GM21786 (cell line): ENCODE data around the gene B3GNT9.

Experiments used
- ATAC-seq: cut with Tn5 transposase; IDR thresholded peaks from one replicate; pipeline ENCODE4 v1.9.1; 2021; ENCODE audit not compliant: unreplicated experiment

B3GNT9 gene

GRCh38 chr16:67169011-67169451 is 18.2 kb upstream of the B3GNT9 start:
- no peak for ATAC-seq

GRCh38 chr16:67167588-67167987 is 16.8 kb upstream of the B3GNT9 start:
- no peak for ATAC-seq

DNA sequence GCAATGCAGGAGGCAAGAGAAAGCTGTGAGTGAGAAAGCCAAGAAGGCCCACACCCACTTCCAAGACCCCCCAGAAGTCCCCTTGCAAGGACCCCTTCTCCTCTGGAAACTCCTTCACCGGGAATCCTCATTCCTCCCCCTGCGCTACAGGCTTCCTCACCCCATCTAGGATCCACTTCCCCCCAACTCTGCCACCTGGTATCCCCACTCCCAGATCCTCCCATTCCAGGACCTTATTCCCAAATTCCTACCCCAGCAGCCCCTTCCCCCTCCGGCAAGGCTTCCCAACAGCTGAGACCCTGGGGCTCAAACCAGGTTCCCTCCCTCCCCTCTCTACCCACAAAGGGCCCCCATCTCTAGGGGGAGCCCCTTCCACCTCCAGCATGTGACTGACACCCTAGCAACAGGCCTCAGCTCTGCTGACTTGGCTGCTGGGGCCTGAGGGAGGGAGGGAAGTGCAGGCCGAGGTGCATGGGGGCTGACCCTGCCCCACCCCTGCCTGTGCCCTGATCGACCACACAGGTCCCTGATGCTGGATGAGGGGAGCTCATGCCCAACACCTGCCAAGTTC is 15.9 kb upstream of the B3GNT9 start:
- no peak for ATAC-seq

- ATAC-seq: no peak
These were observed 15.3 kb upstream of the B3GNT9 start for GRCh38 chr16:67166110-67166547.

- ATAC-seq: no peak
These were observed 14.6 kb upstream of the B3GNT9 start for GRCh38 chr16:67165121-67166078.

DNA sequence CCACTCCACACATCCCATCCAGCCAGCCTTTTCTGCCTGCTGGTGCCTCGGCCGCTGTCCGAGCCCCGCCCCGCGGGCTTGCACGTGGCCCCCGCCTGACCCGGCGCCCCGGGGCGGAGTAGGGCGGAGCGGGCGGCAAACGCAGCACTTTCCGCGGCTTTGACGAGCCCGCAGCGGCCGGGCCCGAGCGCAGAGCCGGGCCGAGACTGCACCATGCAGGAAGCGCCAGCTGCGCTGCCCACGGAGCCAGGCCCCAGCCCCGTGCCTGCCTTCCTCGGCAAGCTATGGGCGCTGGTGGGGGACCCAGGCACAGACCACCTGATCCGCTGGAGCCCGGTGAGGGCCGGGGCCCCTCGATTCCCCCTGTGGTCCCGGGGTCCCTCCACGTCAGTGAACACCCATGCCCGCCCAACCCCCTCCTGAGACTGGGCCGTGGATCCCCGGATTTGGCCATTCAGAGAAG is 13.8 kb upstream of the B3GNT9 start, which contains the start of gene HSF4:
Gene HSF4 (plus strand): TSS at position 147 of the 463 bp plus-strand sequence. CDS start 67 bp downstream, at position 214.
- ATAC-seq: no peak

- no peak for ATAC-seq
These were observed 13.3 kb upstream of the B3GNT9 start for GRCh38 chr16:67163999-67164558.

DNA sequence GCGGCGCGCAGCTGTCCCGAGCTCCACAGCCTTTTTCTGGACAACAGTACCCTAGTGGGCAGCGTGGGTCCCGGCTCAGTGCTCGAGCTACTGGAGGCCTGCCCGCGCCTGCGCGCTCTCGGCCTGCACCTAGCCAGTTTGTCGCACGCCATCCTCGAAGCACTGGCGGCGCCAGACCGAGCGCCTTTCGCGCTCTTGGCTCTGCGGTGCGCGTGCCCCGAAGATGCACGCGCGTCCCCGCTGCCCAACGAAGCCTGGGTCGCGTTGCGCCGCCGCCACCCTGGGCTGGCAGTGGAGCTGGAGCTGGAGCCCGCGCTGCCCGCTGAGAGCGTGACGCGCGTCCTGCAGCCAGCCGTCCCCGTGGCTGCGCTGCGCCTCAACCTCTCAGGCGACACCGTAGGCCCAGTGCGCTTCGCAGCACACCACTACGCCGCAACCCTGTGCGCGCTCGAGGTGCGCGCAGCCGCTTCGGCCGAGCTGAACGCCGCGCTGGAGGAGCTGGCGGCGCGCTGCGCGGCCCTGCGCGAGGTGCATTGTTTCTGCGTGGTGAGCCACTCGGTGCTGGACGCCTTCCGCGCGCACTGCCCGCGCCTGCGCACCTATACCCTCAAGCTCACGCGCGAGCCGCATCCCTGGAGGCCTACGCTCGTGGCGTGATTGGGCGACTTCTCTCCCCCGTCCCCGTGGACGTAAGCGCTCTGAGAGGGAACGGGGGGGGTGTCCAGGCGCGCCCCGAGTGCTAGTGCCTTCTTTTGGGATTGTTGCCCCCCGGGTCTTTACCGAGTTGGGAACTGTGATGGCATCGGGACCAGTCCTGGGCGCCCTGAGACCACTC is 12.6 kb upstream of the B3GNT9 start:
- ATAC-seq: no peak

- ATAC-seq: no peak
These were observed 11.8 kb upstream of the B3GNT9 start for GRCh38 chr16:67162506-67163163.

DNA sequence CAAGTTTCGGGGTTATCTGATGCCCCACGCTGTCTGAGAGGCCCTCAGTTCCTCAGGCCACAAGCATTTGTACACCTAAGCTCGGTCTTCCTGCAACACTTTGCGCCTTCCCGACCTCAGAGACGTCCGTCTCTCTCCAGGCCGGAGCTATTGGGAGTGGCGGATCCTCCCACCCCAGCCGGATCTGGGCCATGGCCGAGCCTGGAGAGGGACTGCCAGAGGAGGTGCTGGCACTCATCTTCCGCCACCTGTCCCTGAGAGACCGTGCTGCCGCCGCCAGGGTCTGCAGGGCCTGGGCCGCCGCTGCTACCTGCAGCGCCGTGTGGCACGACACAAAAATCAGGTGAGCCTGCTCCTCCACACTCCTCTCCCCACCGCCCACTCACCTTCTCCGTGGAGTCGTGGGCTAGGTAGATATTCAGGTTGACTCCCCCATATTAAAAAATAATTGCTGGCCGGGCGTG is 10.8 kb upstream of the B3GNT9 start:
- ATAC-seq: no peak

DNA sequence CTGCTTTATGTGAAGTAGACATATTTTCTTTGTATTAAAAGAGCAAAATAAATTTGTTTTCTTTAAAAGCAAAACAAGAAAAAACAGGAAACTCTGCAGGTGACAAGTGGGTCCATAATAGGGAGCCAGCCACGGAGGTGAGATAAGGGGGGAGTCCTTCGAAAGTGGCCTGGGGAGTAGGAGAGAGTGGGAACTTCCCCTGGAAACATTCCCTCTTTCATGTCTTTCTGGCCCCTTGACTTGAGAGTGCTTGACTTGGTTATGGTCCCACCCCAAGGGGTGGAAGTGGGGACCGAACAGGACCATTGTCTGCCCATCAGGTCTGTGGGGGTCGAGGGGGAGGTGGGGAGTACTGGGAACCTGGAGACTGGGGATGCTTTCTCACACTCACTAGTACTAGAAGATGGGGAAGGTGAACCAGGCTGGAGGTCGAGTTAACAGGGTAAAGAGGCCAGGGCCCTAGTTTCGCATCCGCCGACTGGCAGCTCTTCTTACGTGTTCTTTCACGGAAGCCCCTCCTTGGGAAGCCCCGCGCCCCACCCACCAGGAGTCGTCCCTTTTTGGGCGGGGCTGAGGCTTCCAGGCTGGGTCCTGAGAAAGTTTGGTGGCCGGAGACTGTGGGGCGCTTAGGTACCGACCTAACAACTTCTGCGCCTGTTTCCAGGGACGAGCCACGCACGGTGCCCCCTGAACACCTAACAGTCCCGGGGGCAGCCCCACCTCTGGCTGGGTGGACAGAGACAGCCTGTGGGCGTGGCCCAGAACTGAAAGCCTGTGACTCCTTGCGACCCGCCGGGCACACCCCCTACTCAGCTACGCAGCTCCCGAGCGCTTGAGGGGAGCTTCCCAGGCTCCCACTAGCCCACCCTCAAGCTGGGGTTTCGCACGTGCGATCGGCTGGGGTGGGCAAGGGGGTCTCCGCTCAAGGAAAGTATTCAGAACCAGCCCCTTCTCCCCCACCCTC is 8.1 kb upstream of the B3GNT9 start:
- ATAC-seq: peak; percentile 36

GRCh38 chr16:67157892-67158635 is 7.3 kb upstream of the B3GNT9 start:
- ATAC-seq: no peak

DNA sequence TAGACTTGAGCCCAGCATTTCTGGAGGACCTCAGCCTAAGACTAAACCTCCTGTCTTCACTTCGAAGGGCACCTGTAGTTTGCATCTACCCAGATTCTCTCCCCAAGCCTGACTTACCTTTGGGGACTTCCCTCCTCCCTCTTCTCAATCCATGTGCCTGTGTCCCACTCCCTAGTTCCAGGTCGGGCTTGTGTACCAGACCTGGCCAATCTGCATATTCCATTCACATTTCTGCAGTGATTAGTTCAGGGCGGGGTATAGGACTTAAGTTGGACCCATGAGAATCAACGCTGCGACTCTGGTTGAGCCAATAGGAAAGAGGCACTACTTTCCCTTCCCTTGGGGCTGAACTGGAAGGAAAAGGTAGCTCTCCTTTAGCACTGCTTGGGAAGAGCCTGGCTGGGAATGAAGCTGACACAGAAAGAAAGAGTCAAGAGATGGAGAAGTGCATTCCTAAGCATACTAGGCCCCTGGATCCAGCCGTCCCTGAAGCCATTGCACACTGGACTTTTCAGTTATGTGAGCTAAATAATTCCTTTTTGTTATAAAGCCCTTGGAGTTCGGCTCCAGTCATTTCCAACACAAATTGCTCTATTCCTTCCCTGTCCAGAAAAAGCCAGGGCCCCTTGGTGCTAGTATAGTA is 6.4 kb upstream of the B3GNT9 start:
- no peak for ATAC-seq

DNA sequence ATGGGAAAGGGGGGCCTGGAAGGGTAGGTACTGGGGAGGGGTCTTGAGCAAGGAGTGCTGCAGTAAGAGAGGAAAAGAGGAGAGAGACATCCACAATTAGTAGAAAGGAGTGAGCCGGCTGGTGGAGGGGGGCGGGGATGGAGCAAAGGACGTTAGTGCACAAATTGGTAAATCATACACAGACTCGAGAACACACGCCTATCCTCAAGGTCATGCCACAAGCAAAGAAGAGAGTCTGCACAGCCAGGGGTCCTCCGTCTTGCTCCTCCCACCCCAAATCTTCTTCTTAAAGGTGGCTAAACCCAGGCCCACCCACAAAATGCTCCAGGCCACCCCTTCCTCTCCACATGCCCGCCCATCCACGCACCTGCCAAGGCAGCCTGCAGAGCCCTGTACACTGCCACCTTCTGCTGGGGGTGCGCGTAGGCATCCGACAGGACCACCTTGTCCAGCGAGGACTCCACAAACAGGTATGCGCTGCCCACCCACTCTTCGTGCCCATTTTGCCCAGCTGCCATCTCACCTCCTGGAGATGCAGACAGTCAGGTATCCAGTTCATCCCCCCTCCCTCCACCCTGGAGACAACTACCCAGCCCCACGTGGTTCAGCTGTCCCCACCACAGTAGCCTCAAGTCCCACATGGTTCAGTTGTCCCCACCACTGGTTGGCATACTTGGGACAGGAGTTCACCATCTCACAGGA is 5.5 kb upstream of the B3GNT9 start:
- ATAC-seq: no peak

- no peak for ATAC-seq
These were observed 4.7 kb upstream of the B3GNT9 start for GRCh38 chr16:67155295-67156142.

DNA sequence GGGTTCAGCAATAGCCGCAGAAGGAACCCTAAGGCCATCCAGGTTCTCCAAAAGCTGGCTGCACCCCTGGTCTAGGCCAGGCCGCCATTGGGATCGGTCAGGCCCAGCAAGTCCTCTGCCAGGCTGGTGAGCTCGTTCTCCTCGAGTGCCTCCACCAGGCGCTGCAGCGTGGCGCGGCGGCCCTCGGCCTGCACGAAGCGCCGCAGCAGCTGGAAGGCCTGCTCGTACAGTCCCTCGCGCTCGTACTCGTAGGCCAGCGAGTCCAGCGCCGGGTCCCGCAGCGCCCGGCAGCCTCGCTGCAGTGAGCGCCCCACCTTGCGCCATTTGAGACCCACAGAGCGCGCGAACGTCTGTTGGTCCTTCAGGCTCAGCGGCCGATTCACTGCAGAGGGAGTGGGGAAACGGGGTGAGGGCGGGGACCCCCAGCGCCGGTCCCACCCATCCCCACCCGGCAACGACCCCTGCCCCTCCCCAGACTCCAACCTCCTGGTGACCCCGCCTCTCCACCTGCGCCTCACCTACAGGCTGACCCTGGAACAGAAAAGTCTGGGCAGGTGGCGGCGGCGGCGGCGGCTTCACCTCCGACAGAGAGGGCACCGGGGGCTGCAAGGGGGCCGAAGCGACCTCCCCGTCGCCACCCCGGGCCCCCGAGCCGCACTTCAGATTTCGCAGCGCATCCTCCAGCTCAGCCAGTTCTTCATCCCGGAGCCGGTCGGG is 3.9 kb upstream of the B3GNT9 start:
- no peak for ATAC-seq
